H9 (cell line): Measurements from ENCODE around the gene TNFSF8. TPM values are rescaled to one million over a fixed set of nuclear protein-coding genes. Genes with fewer than 3 reads are reported as not detected.

Source experiments
- DNase-seq: peaks from one replicate; pipeline ENCODE4 v3.0.0-alpha.2; 2017
- H2AFZ ChIP-seq: one replicate; pipeline ENCODE4 v1.6.1; 2013; ENCODE audit warnings: mild to moderate bottlenecking, low read length, control low read depth, moderate library complexity
- H2AK5ac ChIP-seq: 2 replicates; pipeline ENCODE4 v1.6.1; 2013; ENCODE audit warnings: low read length, control low read depth, mixed read lengths; ENCODE audit not compliant: insufficient read length
- H2BK120ac ChIP-seq: one replicate; pipeline ENCODE4 v1.6.1; 2013; ENCODE audit warnings: low read depth, mild to moderate bottlenecking, low read length, control low read depth, inconsistent platforms; ENCODE audit not compliant: poor library complexity, severe bottlenecking
- H2BK12ac ChIP-seq: 2 replicates; pipeline ENCODE4 v1.6.1; 2013; ENCODE audit warnings: low read length, control low read depth, mixed read lengths, low read depth; ENCODE audit not compliant: insufficient read length
- H2BK15ac ChIP-seq: 2 replicates; pipeline ENCODE4 v1.6.1; 2013; ENCODE audit warnings: low read depth, low read length, control low read depth
- H2BK20ac ChIP-seq: one replicate; pipeline ENCODE4 v1.6.1; 2013; ENCODE audit warnings: low read depth, mild to moderate bottlenecking, low read length, control low read depth, inconsistent platforms; ENCODE audit not compliant: poor library complexity, severe bottlenecking
- H2BK5ac ChIP-seq: 2 replicates; pipeline ENCODE4 v1.6.1; 2013; ENCODE audit warnings: low read length, control low read depth, mixed read lengths; ENCODE audit not compliant: insufficient read length
- H3K14ac ChIP-seq: 2 replicates; pipeline ENCODE4 v1.6.1; 2013; ENCODE audit warnings: low read length, control low read depth; ENCODE audit not compliant: insufficient read depth
- H3K18ac ChIP-seq: 2 replicates; pipeline ENCODE4 v1.6.1; 2013; ENCODE audit warnings: low read depth, mild to moderate bottlenecking, mixed read lengths, low read length, control low read depth; ENCODE audit not compliant: insufficient read length
- H3K23ac ChIP-seq: 2 replicates; pipeline ENCODE4 v1.6.1; 2013; ENCODE audit warnings: low read length, control low read depth, mixed read lengths, low read depth; ENCODE audit not compliant: insufficient read length
- H3K23me2 ChIP-seq: 2 replicates; pipeline ENCODE4 v1.6.1; 2013; ENCODE audit warnings: low read depth, mild to moderate bottlenecking, mixed read lengths, low read length, control low read depth; ENCODE audit not compliant: insufficient read length, poor library complexity, severe bottlenecking
- H3K27ac ChIP-seq: 2 replicates; pipeline ENCODE4 v1.5.1; 2013; ENCODE audit warnings: low read length, control low read depth, mixed read lengths, low read depth; ENCODE audit not compliant: insufficient read length
- H3K27me3 ChIP-seq: 2 replicates; pipeline ENCODE4 v1.6.1; 2013; ENCODE audit warnings: low read length, control low read depth, inconsistent platforms; ENCODE audit not compliant: insufficient read depth
- H3K4ac ChIP-seq: 2 replicates; pipeline ENCODE4 v1.6.1; 2013; ENCODE audit warnings: low read depth, mild to moderate bottlenecking, control low read depth, inconsistent platforms, low read length, moderate library complexity
- H3K4me1 ChIP-seq: 2 replicates; pipeline ENCODE4 v1.6.1; 2013; ENCODE audit warnings: low read length, control low read depth, inconsistent platforms; ENCODE audit not compliant: insufficient read depth
- H3K4me2 ChIP-seq: 2 replicates; pipeline ENCODE4 v1.6.1; 2013; ENCODE audit warnings: low read length, control low read depth, mixed read lengths; ENCODE audit not compliant: insufficient read length, insufficient read depth
- H3K56ac ChIP-seq: 2 replicates; pipeline ENCODE4 v1.6.1; 2013; ENCODE audit warnings: low read depth, mild to moderate bottlenecking, mixed read lengths, low read length, control low read depth; ENCODE audit not compliant: insufficient read length
- H3K79me1 ChIP-seq: 2 replicates; pipeline ENCODE4 v1.6.1; 2013; ENCODE audit warnings: low read depth, mild to moderate bottlenecking, moderate library complexity, low read length, control low read depth, inconsistent platforms; ENCODE audit not compliant: insufficient read depth, poor library complexity, severe bottlenecking
- H3K79me2 ChIP-seq: 2 replicates; pipeline ENCODE4 v1.6.1; 2013; ENCODE audit warnings: low read length, control low read depth, inconsistent platforms; ENCODE audit not compliant: insufficient read depth
- H3K9ac ChIP-seq: 2 replicates; pipeline ENCODE4 v1.6.1; 2013; ENCODE audit warnings: low read length, control low read depth, mixed read lengths; ENCODE audit not compliant: insufficient read length; ENCODE audit errors: extremely low read depth
- H3K9me3 ChIP-seq: one replicate; pipeline ENCODE4 v1.6.1; 2013; ENCODE audit warnings: low read depth, low read length, inconsistent platforms; ENCODE audit not compliant: control insufficient read depth
- H3T11ph ChIP-seq: one replicate; pipeline ENCODE4 v1.6.1; 2013; ENCODE audit warnings: mild to moderate bottlenecking, low read length, control low read depth, inconsistent platforms
- H4K20me1 ChIP-seq: one replicate; pipeline ENCODE4 v1.6.1; 2013; ENCODE audit not compliant: control insufficient read depth, insufficient read length, insufficient read depth
- H4K5ac ChIP-seq: 2 replicates; pipeline ENCODE4 v1.6.1; 2013; ENCODE audit warnings: low read depth, mild to moderate bottlenecking, mixed read lengths, low read length, control low read depth; ENCODE audit not compliant: insufficient read length
- H4K8ac ChIP-seq: replicated peaks from 2 replicates; pipeline ENCODE4 v1.6.1; 2013; ENCODE audit warnings: low read length, control low read depth, mixed read lengths, low read depth; ENCODE audit not compliant: insufficient read length
- H4K91ac ChIP-seq: 2 replicates; pipeline ENCODE4 v1.6.1; 2013; ENCODE audit warnings: low read depth, mild to moderate bottlenecking, moderate library complexity, mixed read lengths, low read length, control low read depth; ENCODE audit not compliant: insufficient read length
- H3K27ac Mint-ChIP-seq, 3 experiments: 2 replicates in 2 of 3; 3 replicates in 1 of 3; pipeline ENCODE4 v1.8.0; 2020 to 2021; ENCODE audit warnings: mixed read lengths in 3 of 3, mild to moderate bottlenecking in 1 of 3, moderate library complexity in 1 of 3
- H3K27me3 Mint-ChIP-seq: 2 replicates; pipeline ENCODE4 v1.8.0; 2021; ENCODE audit warnings: low read depth, mild to moderate bottlenecking, moderate library complexity, mixed read lengths
- H3K36me3 Mint-ChIP-seq, 3 experiments: 2 replicates in 2 of 3; 3 replicates in 1 of 3; pipeline ENCODE4 v1.8.0; 2020 to 2021; ENCODE audit warnings: low read depth in 3 of 3, mixed read lengths in 3 of 3; ENCODE audit not compliant: insufficient read depth in 1 of 3
- H3K4me1 Mint-ChIP-seq, 2 experiments: 2 replicates each; pipeline ENCODE4 v1.8.0; 2020; ENCODE audit warnings: mixed read lengths in 2 of 2
- H3K4me3 Mint-ChIP-seq, 2 experiments: 2 replicates in 1 of 2; 3 replicates in 1 of 2; pipeline ENCODE4 v1.8.0; 2020 to 2021; ENCODE audit warnings: mild to moderate bottlenecking in 2 of 2, mixed read lengths in 2 of 2, moderate library complexity in 1 of 2
- H3K9me3 Mint-ChIP-seq, 2 experiments: 2 replicates in 1 of 2; 3 replicates in 1 of 2; pipeline ENCODE4 v1.8.0; 2020; ENCODE audit warnings: mild to moderate bottlenecking in 2 of 2, mixed read lengths in 2 of 2, moderate library complexity in 1 of 2
- WGBS: extraction: QIAGEN DNeasy Blood & Tissue Kit; methylation state at CpG from one replicate; pipeline ENCODE4 v1.1.7; 2013; ENCODE audit warnings: missing lambda C conversion rate, low lambda C conversion rate, mixed read lengths; ENCODE audit not compliant: insufficient read length; ENCODE audit errors: extremely low coverage; 5-methylcytosine and 5-hydroxymethylcytosine counted together
- total RNA-seq: library from RNA; stranded (reverse); gene quantifications from 2 replicates; pipeline ENCODE4 v1.2.1, GENCODE V29; 2021
- TF ChIP-seq, protein P1 (sequence below): fragments of 200-600 bp; sonication (generic); conservative IDR thresholded peaks from 3 replicates; pipeline ENCODE4 v1.8.0; 2021; ENCODE audit warnings: antibody characterized with exemption, mild to moderate bottlenecking

The TNFSF8 gene
- total RNA-seq, 1 experiment from 2014 or later = not detected

DNA sequence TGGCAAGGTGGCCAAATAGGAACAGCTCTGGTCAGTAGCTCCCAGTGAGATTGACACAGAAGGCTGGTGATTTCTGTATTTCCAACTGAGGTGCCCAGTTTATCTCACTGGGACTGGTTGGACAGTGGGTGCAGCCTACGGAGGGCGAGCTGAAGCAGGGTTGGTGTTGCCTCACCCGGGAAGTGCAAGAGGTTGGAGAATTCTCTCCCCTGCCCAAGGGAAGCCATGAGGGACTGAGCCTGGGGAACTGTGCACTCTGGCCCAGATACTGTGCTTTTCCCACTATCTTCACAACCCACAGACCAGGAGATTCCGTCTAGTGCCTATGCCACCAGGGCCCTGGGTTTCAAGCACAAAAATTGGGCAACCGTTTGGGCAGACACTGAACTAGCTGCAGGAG lies 61.0 kb downstream of the TNFSF8 start:
- no peaks in the 10 kb centered on the region for H3K79me1 ChIP-seq
- no peaks in the 10 kb centered on the region for H4K20me1 ChIP-seq
- H2AK5ac ChIP-seq = no peak overlapping the region
- H3K27ac ChIP-seq = no peak overlapping the region
- no peak overlapping the region for H3K4ac ChIP-seq
- Mint-ChIP-seq H3K4me1 (peaks cover 15 to 16% of the 10 kb centered on the region in 2 experiments), H3K4me3 (no peak overlapping the region), H3K36me3 (peaks cover 0 to 5% (median 0%) of the 10 kb centered on the region in 3 experiments; a peak in 1 of 7 replicates), H3K9me3 (peaks cover 0 to 7% of the 10 kb centered on the region in 2 experiments; a peak in 2 of 5 replicates), H3K27ac (peak overlapping the region in 1 of 3 experiments; percentile 88; a peak in 1 of 7 replicates), H3K27me3 (peaks cover 14% of the 10 kb centered on the region)
- H3K79me2 ChIP-seq = no peaks in the 10 kb centered on the region
- H2BK12ac ChIP-seq = no peak overlapping the region
- H3K18ac ChIP-seq = no peak overlapping the region
- H2AFZ ChIP-seq = no peak overlapping the region
- H3T11ph ChIP-seq = no peak overlapping the region
- H3K56ac ChIP-seq = no peak overlapping the region
- H4K8ac ChIP-seq = no peak overlapping the region
- H2BK5ac ChIP-seq = no peak overlapping the region
- no peak overlapping the region for H2BK20ac ChIP-seq
- H2BK120ac ChIP-seq = no peak overlapping the region
- no peaks in the 10 kb centered on the region for H3K23me2 ChIP-seq
- no peak overlapping the region for H3K23ac ChIP-seq
- no CpG with 5 or more reads among the region's 5 CpGs for WGBS
- DNase-seq = no peak
- no peak overlapping the region for H3K9ac ChIP-seq
- H3K9me3 ChIP-seq = no peaks in the 10 kb centered on the region
- TF ChIP-seq, protein P1, sequence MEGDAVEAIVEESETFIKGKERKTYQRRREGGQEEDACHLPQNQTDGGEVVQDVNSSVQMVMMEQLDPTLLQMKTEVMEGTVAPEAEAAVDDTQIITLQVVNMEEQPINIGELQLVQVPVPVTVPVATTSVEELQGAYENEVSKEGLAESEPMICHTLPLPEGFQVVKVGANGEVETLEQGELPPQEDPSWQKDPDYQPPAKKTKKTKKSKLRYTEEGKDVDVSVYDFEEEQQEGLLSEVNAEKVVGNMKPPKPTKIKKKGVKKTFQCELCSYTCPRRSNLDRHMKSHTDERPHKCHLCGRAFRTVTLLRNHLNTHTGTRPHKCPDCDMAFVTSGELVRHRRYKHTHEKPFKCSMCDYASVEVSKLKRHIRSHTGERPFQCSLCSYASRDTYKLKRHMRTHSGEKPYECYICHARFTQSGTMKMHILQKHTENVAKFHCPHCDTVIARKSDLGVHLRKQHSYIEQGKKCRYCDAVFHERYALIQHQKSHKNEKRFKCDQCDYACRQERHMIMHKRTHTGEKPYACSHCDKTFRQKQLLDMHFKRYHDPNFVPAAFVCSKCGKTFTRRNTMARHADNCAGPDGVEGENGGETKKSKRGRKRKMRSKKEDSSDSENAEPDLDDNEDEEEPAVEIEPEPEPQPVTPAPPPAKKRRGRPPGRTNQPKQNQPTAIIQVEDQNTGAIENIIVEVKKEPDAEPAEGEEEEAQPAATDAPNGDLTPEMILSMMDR = no peak
- H3K14ac ChIP-seq = no peak overlapping the region
- no peak overlapping the region for H3K4me2 ChIP-seq
- H4K91ac ChIP-seq = no peak overlapping the region
- H3K4me1 ChIP-seq = no peaks in the 10 kb centered on the region; the same call in 1 of the 2 replicates
- H2BK15ac ChIP-seq = no peak overlapping the region
- H4K5ac ChIP-seq = no peak overlapping the region
- no peaks in the 10 kb centered on the region for H3K27me3 ChIP-seq
